DOHH2 (cell line): Measurements from ENCODE around the gene FSTL4.

Experiments used
- EZH2phosphoT487 ChIP-seq: fragments of 200-600 bp; sonication (generic); IDR thresholded peaks from 2 replicates; pipeline ENCODE4 v1.6.1; 2017; ENCODE audit warnings: borderline replicate concordance, mild to moderate bottlenecking, antibody characterized with exemption, low read length, moderate library complexity, mixed read lengths
- TF ChIP-seq, protein P1 (sequence below): fragments of 200-600 bp; sonication (generic); IDR thresholded peaks from one replicate; pipeline ENCODE4 v1.5.1; 2014; ENCODE audit warnings: antibody characterized with exemption, mild to moderate bottlenecking, low read depth, low read length; ENCODE audit not compliant: poor library complexity, severe bottlenecking

DNA sequence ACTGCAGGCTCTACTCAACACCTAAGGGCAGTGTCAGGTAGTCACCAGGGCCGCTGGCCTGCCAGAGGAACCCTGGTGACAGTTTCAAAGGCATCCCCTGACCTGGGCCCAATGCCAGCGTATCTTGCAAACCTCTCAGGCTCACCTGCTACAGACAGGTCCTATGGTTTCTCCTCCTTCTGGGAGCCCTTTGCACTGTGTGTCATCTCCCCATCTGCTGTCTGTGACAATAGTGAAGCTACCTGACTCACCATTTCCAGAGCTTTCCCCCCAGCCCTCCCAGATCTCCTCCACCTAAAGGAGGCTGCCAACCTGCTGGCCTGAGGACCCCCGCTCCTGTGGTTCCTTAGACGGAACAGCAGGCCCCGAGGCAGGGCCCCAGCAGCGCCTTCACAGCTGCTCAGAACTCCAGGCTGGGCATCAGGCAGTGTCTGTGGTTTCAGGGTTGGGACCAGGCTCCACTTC, 203.1 kb downstream of the FSTL4 start:
- TF ChIP-seq, protein P1, sequence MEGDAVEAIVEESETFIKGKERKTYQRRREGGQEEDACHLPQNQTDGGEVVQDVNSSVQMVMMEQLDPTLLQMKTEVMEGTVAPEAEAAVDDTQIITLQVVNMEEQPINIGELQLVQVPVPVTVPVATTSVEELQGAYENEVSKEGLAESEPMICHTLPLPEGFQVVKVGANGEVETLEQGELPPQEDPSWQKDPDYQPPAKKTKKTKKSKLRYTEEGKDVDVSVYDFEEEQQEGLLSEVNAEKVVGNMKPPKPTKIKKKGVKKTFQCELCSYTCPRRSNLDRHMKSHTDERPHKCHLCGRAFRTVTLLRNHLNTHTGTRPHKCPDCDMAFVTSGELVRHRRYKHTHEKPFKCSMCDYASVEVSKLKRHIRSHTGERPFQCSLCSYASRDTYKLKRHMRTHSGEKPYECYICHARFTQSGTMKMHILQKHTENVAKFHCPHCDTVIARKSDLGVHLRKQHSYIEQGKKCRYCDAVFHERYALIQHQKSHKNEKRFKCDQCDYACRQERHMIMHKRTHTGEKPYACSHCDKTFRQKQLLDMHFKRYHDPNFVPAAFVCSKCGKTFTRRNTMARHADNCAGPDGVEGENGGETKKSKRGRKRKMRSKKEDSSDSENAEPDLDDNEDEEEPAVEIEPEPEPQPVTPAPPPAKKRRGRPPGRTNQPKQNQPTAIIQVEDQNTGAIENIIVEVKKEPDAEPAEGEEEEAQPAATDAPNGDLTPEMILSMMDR, result no peak
- no peak for TF ChIP-seq EZH2phosphoT487
